Epithelial cell of proximal tubule (primary cell): ENCODE data around the gene COMMD9. TPM values are rescaled to one million over a fixed set of nuclear protein-coding genes. Genes with fewer than 3 reads are reported as not detected.

Experiments
- DNase-seq: peaks from one replicate; pipeline ENCODE4 v3.0.0-alpha.2; 2011; ENCODE audit warnings: low read depth
- H3K4me3 ChIP-seq: 2 replicates; pipeline ENCODE4 v1.5.1; 2011; ENCODE audit warnings: low read depth, mild to moderate bottlenecking, low read length
- CTCF ChIP-seq: conservative IDR thresholded peaks from 2 replicates; pipeline ENCODE4 v1.5.1; 2012; ENCODE audit warnings: low read depth, mild to moderate bottlenecking, low read length
- total RNA-seq: library from RNA; depleted of rRNA; stranded (reverse); fragments of >200 nt; gene quantifications from 2 replicates; pipeline ENCODE4 v1.2.3, GENCODE V29; 2015

The COMMD9 gene
- total RNA-seq, 1 donor from 2014 or later = 56.7 TPM

GRCh38 chr11:36237391-36237790 is 51.8 kb downstream of the COMMD9 start:
- TF ChIP-seq CTCF = no peak
- DNase-seq = peak; percentile 18
- no peak overlapping the region for H3K4me3 ChIP-seq

GRCh38 chr11:36235750-36236149 is 53.5 kb downstream of the COMMD9 start:
- H3K4me3 ChIP-seq = no peak overlapping the region
- DNase-seq = peak; percentile 19
- TF ChIP-seq CTCF = no peak

- no peak for TF ChIP-seq CTCF
These were observed 54.4 kb downstream of the COMMD9 start for GRCh38 chr11:36234825-36235224.

GRCh38 chr11:36233204-36233603 is 56.0 kb downstream of the COMMD9 start:
- no peak for DNase-seq
- TF ChIP-seq CTCF = no peak
- no peak overlapping the region for H3K4me3 ChIP-seq

More at GRCh38 chr11:36234825-36235224, 54.4 kb downstream of the COMMD9 start:
- H3K4me3 ChIP-seq = no peak overlapping the region
- no peak for DNase-seq

GRCh38 chr11:36230779-36231699 is 58.2 kb downstream of the COMMD9 start:
- DNase-seq = no peak
- no peak overlapping the region for H3K4me3 ChIP-seq
- no peak for TF ChIP-seq CTCF

GRCh38 chr11:36229091-36229705 is 60.0 kb downstream of the COMMD9 start:
- no peak overlapping the region for H3K4me3 ChIP-seq
- no peak for DNase-seq
- no peak for TF ChIP-seq CTCF
